Uterus (tissue), 4 donors: ENCODE results near the gene MVB12A. TPM values are rescaled to one million over a fixed set of nuclear protein-coding genes. Genes with fewer than 3 reads are reported as not detected.

Experiments
- DNase-seq, 2 donors: peaks; one replicate each; pipeline ENCODE4 v3.0.0-alpha.2; 2019 to 2020
- H3K27ac ChIP-seq, 2 donors: fragments of 200-600 bp; sonication (generic); 1 replicate in 1 of 2; 2 replicates in 1 of 2; pipeline ENCODE4 v1.5.1; 2016 to 2018
- H3K27me3 ChIP-seq, 2 donors: fragments of 200-600 bp; sonication (generic); one replicate each; pipeline ENCODE4 v1.5.1; 2018 to 2019; ENCODE audit warnings: control low read depth in 1 of 2
- H3K36me3 ChIP-seq, 2 donors: fragments of 200-600 bp; sonication (generic); one replicate each; pipeline ENCODE4 v1.5.1; 2019; ENCODE audit warnings: control low read depth in 1 of 2
- H3K4me1 ChIP-seq, 2 donors: fragments of 200-600 bp; sonication (generic); one replicate each; pipeline ENCODE4 v1.5.1; 2018 to 2019; ENCODE audit warnings: control low read depth in 1 of 2
- H3K4me3 ChIP-seq, 2 donors: fragments of 200-600 bp; sonication (generic); 1 replicate in 1 of 2; 2 replicates in 1 of 2; pipeline ENCODE4 v1.5.1; 2018 to 2019; ENCODE audit warnings: mild to moderate bottlenecking in 1 of 2
- H3K9me3 ChIP-seq, 2 donors: fragments of 200-600 bp; sonication (generic); one replicate each; pipeline ENCODE4 v1.5.1; 2019; ENCODE audit warnings: control low read depth in 1 of 2
- CTCF ChIP-seq, 4 experiments: fragments of 200-600 bp in 2 of 4; fragments of 450-650 bp in 2 of 4; sonication (generic) in 2 of 4; IDR thresholded peaks; one replicate each; pipeline ENCODE4 v1.5.1; 2016 to 2019; ENCODE audit warnings: antibody characterized with exemption in 4 of 4, mild to moderate bottlenecking in 2 of 4, moderate library complexity in 1 of 4
- POLR2A ChIP-seq, 2 donors: fragments of 450-650 bp; IDR thresholded peaks; one replicate each; pipeline ENCODE4 v1.6.1; 2016; ENCODE audit warnings: antibody characterized with exemption in 2 of 2, mild to moderate bottlenecking in 1 of 2, moderate library complexity in 1 of 2
- intact Hi-C: fragments of 100-400 bp; cut with DNase I; formaldehyde crosslinking; loops from one replicate; pipeline ENCODE4 v1.15.1; 2023; ENCODE audit warnings: low total_unique reads
- total RNA-seq, 4 donors: library from RNA; depleted of rRNA in 3 of 4; stranded (reverse); fragments of >200 nt in 3 of 4; gene quantifications; one replicate each; pipeline versions ENCODE4 v1.1.0 to v1.2.4, GENCODE V29; 2014 to 2023
- donor health status: DM: yes; HTN: yes; CAD: no.

Gene MVB12A
- total RNA-seq, result 10 to 100 TPM in 3 of 4 donors, 1 to 10 TPM in 1; 3.8 to 46.7 (median 26.5) TPM

- Histone ChIP-seq H3K4me3 (peak within 1 kb of the TSS; percentile 80 to 90), H3K27me3 (no peaks in the 10 kb centered on the region), H3K4me1 (no peaks in the 10 kb centered on the region), H3K9me3 (no peaks in the 10 kb centered on the region), H3K27ac (peak within 1 kb of the TSS; percentile 79 to 88), H3K36me3 (no peaks in the 10 kb centered on the region)
- TF ChIP-seq CTCF (IDR thresholded peaks at IDR 0.05), result no peak
- TF ChIP-seq POLR2A (IDR thresholded peaks at IDR 0.05), result peak; percentile 47 to 52
- intact Hi-C loops, result no loop called here
- peak; percentile 98 for DNase-seq
Observed at GRCh38 chr19:17419621-17420474, at the start of gene MVB12A. Gene MVB12A, plus strand, starts transcription at chr19:17420047. Its CDS starts 89 bp downstream, at chr19:17420136.

- TF ChIP-seq POLR2A (IDR thresholded peaks at IDR 0.05) (no peak), CTCF (IDR thresholded peaks at IDR 0.05) (no peak)
- H3K36me3 ChIP-seq, result no peaks in the 10 kb centered on the region
- H3K4me3 ChIP-seq, result peak within 1 kb of the TSS in 1 of 2 donors; percentile 13
- H3K9me3 ChIP-seq, result no peaks in the 10 kb centered on the region
- H3K27ac ChIP-seq, result peak within 1 kb of the TSS in 1 of 2 donors; percentile 63
- H3K4me1 ChIP-seq, result no peaks in the 10 kb centered on the region
- DNase-seq, result peak in 1 of 2 donors; percentile 49
- no peaks in the 10 kb centered on the region for H3K27me3 ChIP-seq
- intact Hi-C loops, result no loop called here
Observed at GRCh38 chr19:17376935-17377600, 42.8 kb upstream of the MVB12A start, which contains the start of gene PLVAP. Gene PLVAP, minus strand, starts transcription at chr19:17377342. Its CDS starts 54 bp downstream, at chr19:17377288.

- no peak overlapping the region for H3K4me3 ChIP-seq
- H3K36me3 ChIP-seq, result no peaks in the 10 kb centered on the region
- intact Hi-C loops, result no loop called here
- no peaks in the 10 kb centered on the region for H3K4me1 ChIP-seq
- H3K27ac ChIP-seq, result peak overlapping the region in 1 of 2 donors; percentile 63
- TF ChIP-seq CTCF (IDR thresholded peaks at IDR 0.05) (no peak), POLR2A (IDR thresholded peaks at IDR 0.05) (no peak)
- DNase-seq, result no peak
- no peaks in the 10 kb centered on the region for H3K9me3 ChIP-seq
- no peaks in the 10 kb centered on the region for H3K27me3 ChIP-seq
Observed at GRCh38 chr19:17378271-17378670, 41.6 kb upstream of the MVB12A start.

- Histone ChIP-seq H3K4me3 (no peak overlapping the region), H3K9me3 (no peaks in the 10 kb centered on the region), H3K27ac (peak overlapping the region in 1 of 2 donors; percentile 10), H3K27me3 (no peaks in the 10 kb centered on the region), H3K36me3 (no peaks in the 10 kb centered on the region), H3K4me1 (no peaks in the 10 kb centered on the region)
- TF ChIP-seq POLR2A (IDR thresholded peaks at IDR 0.05), result no peak
- TF ChIP-seq CTCF (IDR thresholded peaks at IDR 0.05), result no peak
- no peak for DNase-seq
- intact Hi-C loops, result no loop called here
Observed at GRCh38 chr19:17379221-17379631, 40.6 kb upstream of the MVB12A start.
